Measurements from ENCODE around the gene MCRIP2.

DNA sequence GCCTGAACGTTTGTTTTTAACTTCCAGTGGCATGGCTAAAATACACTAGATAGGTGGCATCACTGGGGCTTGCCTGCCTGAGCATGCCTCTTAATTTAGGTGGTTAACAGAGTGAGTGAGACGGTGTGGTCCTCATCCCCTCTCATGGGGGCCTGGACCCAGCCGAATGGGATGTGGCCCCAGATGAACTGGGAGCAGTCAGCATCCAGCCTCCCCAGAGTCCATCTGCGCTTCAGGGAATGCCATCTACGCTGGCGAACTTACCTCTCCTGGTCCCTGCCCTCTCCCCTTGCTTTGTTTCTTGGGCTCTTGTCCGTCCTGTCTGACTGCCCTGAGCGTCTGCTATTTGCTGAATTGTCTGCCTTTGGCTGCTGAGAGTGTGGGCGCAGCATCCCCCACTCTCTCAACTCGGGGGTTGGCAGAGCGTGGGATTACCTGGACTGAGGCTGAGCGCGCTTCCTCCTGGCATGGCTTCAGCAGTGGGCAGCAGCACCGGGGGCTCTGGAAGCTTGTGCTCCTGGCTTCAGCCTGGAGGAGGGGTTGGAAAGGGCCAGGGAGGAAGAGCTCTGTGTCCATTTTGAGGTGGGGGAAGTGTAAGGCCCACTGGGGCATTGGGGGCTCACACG is 49.6 kb upstream of the MCRIP2 start:
- TF ChIP-seq POLR2A (IDR thresholded peaks at IDR 0.05; ENCODE audit: low read length) (no peak), ZFP36 (IDR thresholded peaks at IDR 0.05; ENCODE audit: borderline replicate concordance, partially characterized antibody) (no peak)
- TF ChIP-seq, protein P1, sequence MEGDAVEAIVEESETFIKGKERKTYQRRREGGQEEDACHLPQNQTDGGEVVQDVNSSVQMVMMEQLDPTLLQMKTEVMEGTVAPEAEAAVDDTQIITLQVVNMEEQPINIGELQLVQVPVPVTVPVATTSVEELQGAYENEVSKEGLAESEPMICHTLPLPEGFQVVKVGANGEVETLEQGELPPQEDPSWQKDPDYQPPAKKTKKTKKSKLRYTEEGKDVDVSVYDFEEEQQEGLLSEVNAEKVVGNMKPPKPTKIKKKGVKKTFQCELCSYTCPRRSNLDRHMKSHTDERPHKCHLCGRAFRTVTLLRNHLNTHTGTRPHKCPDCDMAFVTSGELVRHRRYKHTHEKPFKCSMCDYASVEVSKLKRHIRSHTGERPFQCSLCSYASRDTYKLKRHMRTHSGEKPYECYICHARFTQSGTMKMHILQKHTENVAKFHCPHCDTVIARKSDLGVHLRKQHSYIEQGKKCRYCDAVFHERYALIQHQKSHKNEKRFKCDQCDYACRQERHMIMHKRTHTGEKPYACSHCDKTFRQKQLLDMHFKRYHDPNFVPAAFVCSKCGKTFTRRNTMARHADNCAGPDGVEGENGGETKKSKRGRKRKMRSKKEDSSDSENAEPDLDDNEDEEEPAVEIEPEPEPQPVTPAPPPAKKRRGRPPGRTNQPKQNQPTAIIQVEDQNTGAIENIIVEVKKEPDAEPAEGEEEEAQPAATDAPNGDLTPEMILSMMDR (IDR thresholded peaks at IDR 0.05) = no peak
